Activated CD4-positive, alpha-beta T cell treated with anti-CD3 and anti-CD28 coated beads for 36 hours (primary cell): ENCODE measurements around the gene A1CF. TPM values are rescaled to one million over a fixed set of nuclear protein-coding genes. Genes with fewer than 3 reads are reported as not detected.
"Not testable (repeated sequence)": the region's sequence is repeated elsewhere in the genome, so short reads cannot be mapped to it uniquely, and the experiment has no call there.

Experiments
- ATAC-seq: fragments of 200-7000 bp; cut with Tn5 transposase; one replicate; pipeline ENCODE4 v1.10.0; 2021; ENCODE audit warnings: mild to moderate bottlenecking, moderate library complexity
- CTCF ChIA-PET: fragments of 350-600 bp; sonication (Branson Sonifier 250); formaldehyde crosslinking; loops from one replicate; lab custom pipeline; 2021; ENCODE audit warnings: antibody characterized with exemption; lab: Charles Lee
- POLR2A ChIA-PET: fragments of 350-600 bp; sonication (Branson Sonifier 250); formaldehyde crosslinking; loops from one replicate; lab custom pipeline; 2021; ENCODE audit warnings: antibody characterized with exemption, inconsistent platforms; lab: Charles Lee
- DNase-seq: peaks from one replicate; pipeline ENCODE4 v3.0.0-alpha.2; 2020
- H3K27ac Mint-ChIP-seq: one replicate; pipeline ENCODE4 v1.8.0; 2021; ENCODE audit warnings: mixed read lengths
- H3K27me3 Mint-ChIP-seq: one replicate; pipeline ENCODE4 v1.8.0; 2021; ENCODE audit warnings: mixed read lengths
- H3K36me3 Mint-ChIP-seq: one replicate; pipeline ENCODE4 v1.8.0; 2021; ENCODE audit warnings: low read depth, mixed read lengths
- H3K4me1 Mint-ChIP-seq: one replicate; pipeline ENCODE4 v1.8.0; 2021; ENCODE audit warnings: mixed read lengths
- H3K4me3 Mint-ChIP-seq: one replicate; pipeline ENCODE4 v1.8.0; 2021; ENCODE audit warnings: mild to moderate bottlenecking, moderate library complexity, mixed read lengths
- H3K9me3 Mint-ChIP-seq: one replicate; pipeline ENCODE4 v1.8.0; 2021; ENCODE audit warnings: low read depth, mixed read lengths
- intact Hi-C, 2 experiments: fragments of 100-400 bp; cut with DNase I in 1 of 2; cut with micrococcal nuclease in 1 of 2; formaldehyde crosslinking; loops; one replicate each; pipeline versions ENCODE4 v1.14.2 to v1.15.1; 2022 to 2024; cut with DNase I, micrococcal nuclease
- total RNA-seq, 2 experiments: library from RNA; stranded (reverse); gene quantifications; one replicate each; pipeline ENCODE4 v1.2.3, GENCODE V29; 2021

Gene A1CF
- total RNA-seq, 2 experiments from 2014 or later: not detected

DNA sequence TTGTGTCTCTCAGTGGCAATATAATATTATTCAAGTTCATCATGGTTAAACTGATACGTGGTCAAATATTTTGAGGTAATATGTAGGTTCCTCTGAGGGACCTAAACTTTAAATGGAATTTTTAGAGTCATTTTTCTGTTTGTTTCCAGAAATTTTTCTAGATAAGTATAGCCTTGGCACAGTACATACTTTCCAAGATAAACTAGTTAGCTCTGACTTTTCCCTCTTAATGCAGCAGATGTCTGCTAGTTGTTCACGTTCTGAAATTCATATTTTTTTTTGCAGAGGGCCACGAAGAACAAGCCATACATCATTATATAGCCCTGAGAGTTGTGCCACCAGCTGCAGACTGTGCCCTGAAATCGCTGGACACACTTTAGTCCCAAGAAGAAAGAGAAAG is 61.6 kb downstream of the A1CF start:
- Mint-ChIP-seq H3K27ac (no peak overlapping the region), H3K4me3 (no peak overlapping the region), H3K27me3 (peaks cover 22% of the 10 kb centered on the region), H3K9me3 (no peaks in the 10 kb centered on the region), H3K36me3 (no peaks in the 10 kb centered on the region), H3K4me1 (no peaks in the 10 kb centered on the region)
- ChIA-PET CTCF (no interaction called here), POLR2A (no interaction called here)
- DNase-seq (no peak), ATAC-seq (no peak)
- intact Hi-C loops: no loop called here

DNA sequence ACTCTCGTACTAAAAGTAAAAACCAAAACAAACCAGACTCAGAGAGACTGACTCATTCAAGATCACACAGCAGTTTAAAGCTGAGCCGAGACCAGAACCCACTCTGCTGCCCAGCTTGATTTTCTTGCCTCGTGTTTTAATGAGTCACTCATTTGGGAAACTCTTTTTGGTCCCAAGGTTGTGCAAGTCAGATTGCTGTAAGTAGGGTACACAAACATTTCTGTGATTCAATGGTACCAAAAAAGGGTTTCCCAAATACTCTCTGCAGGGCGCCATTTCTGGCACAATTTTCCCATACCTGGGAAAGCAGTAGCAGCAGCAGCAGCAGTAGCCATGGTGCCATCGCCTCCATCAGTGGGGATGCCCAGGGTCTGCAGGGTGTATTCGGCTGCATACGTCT is 75.8 kb downstream of the A1CF start:
- H3K4me3 Mint-ChIP-seq: no peak overlapping the region
- CTCF ChIA-PET: no interaction called here
- no peaks in the 10 kb centered on the region for H3K9me3 Mint-ChIP-seq
- H3K27ac Mint-ChIP-seq: no peak overlapping the region
- H3K4me1 Mint-ChIP-seq: no peaks in the 10 kb centered on the region
- DNase-seq (no peak), ATAC-seq (no peak)
- H3K36me3 Mint-ChIP-seq: no peaks in the 10 kb centered on the region
- H3K27me3 Mint-ChIP-seq: peaks cover 5% of the 10 kb centered on the region
- intact Hi-C loops: no loop called here
- POLR2A ChIA-PET: no interaction called here

DNA sequence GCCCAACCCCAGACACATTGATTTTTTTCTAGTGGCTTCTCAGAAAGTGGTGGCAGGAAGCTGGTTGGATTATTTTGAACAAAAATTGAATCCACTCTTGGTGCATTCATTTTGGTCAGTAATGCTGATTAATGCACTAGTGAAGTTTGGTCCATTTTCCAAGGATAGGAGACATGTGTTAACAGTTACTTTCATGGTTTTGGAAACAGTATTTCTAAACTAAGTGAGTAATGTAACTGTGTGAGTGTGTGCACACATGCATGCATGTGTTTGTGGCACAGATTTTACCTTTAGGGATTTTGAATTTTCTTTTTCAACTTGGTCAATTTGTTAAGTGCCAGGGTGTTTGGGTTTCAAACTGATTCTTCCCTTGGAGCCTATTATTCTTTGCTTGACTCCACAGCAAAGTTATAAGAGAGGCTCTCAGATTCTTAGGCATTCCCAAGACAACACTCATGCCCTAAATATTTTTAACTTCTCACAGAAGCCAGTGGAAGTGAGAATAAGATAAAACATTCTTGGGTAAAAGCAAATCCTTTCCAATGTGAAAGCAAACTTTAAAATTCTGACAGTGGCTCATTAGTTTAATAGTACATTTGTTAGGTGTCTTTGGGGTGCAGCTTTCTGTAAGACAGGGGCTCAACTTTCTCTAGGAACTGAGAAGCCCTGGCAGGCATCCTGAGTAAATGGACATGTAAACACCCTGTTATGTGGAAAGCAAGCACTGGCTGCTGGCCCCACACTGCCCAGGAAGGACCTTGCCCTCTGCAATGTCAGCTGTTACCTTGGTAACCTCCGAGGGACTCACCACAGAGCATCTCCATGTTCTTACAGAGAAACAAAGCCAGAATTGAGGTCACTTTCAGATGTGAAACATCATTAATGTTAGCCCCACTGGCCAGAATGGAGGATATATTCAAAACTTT is 77.3 kb downstream of the A1CF start:
- CTCF ChIA-PET: no interaction called here
- H3K9me3 Mint-ChIP-seq: no peaks in the 10 kb centered on the region

DNA sequence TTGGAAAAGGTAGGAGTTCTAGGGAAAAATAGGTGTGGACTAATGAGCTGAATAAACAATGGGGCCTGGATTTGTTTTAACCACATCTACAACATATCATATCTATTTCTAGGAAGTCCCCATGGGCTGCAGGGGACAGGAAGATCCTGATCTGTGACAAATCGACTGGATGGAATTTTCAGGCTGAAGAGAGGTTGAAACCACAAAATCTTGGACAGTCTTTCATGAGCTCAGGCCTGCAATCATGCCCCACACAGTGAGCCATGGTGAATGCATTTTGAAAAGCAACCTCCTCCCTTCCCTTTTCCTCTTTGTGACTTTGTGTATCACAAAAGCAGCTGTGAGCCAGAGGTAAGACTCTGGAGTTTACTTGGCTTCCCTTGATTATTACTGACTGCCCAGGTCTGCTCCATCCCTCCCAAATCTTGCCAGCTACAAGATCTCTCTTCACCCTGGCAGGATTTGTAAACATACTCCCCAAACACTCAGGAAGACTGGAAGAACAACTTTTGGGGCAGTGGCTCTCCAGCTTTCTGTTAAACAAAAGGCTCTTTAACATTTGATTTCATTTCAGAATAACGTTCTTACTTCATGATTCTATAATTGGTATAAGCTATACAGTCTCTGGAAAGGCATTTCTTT is 79.3 kb downstream of the A1CF start:
- Mint-ChIP-seq H3K27ac (no peak overlapping the region), H3K36me3 (no peaks in the 10 kb centered on the region), H3K27me3 (peaks cover 5% of the 10 kb centered on the region), H3K4me1 (no peaks in the 10 kb centered on the region), H3K9me3 (no peaks in the 10 kb centered on the region), H3K4me3 (no peak overlapping the region)
- ATAC-seq: no peak
- no peak for DNase-seq
- ChIA-PET POLR2A (no interaction called here), CTCF (interaction anchor here (0.6 to 0.8 kb wide), 2 partner anchors 495 to 504 kb away, joined by 3 to 4 read pairs; no protein-coding TSS in a partner anchor)
- intact Hi-C loops: no loop called here

More for the DNA sequence above, 77.3 kb downstream of the A1CF start:
- Mint-ChIP-seq H3K27ac (no peak overlapping the region), H3K27me3 (peaks cover 5% of the 10 kb centered on the region), H3K4me1 (no peaks in the 10 kb centered on the region), H3K4me3 (no peak overlapping the region), H3K36me3 (no peaks in the 10 kb centered on the region)
- intact Hi-C loops: no loop called here
- ATAC-seq (no peak), DNase-seq (no peak)
- POLR2A ChIA-PET: no interaction called here

DNA sequence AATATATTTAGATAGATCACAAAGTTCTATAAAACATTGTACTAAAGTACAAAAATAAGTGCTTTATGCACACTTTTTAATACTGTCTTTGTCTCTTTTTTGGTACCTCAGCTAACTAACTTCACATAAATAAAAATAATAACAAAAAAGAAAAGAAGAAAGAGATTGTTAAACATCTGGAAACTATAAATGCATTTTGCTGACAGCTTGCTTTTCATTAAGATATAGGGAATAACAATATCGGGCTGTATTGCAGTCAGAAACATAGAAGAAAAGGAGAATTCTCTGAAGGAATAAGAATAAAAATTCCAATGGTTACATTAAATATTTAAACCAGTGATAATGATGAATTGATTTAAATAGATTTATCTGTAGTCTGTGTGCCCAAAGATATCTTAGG is 85.8 kb downstream of the A1CF start:
- Mint-ChIP-seq H3K9me3 (no peaks in the 10 kb centered on the region), H3K27me3 (peaks cover 6% of the 10 kb centered on the region), H3K27ac (no peak overlapping the region), H3K36me3 (no peaks in the 10 kb centered on the region), H3K4me1 (no peaks in the 10 kb centered on the region), H3K4me3 (no peak overlapping the region)
- DNase-seq: no peak
- no peak for ATAC-seq
- CTCF ChIA-PET: no interaction called here
- POLR2A ChIA-PET: no interaction called here
- intact Hi-C loops: no loop called here

DNA sequence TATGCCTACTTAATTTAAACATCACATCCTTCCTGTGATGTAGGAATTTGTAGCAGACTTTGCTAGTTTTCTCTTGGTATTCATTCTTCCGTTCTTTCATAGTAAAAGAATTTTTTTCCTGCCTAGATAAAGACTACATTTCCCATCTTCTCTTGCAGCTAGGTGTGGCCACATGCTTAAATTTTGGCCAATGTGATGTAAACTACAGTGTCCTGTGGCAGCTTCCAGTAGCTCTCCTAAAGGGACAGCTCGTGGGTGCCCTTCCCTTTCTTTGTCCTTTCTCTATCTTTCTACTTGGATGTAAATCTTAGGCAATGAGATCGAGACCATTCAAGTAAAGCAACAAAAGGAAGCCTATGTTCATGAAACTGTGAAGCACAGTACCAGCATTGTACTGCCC is 87.1 kb downstream of the A1CF start:
- no peak for DNase-seq

DNA sequence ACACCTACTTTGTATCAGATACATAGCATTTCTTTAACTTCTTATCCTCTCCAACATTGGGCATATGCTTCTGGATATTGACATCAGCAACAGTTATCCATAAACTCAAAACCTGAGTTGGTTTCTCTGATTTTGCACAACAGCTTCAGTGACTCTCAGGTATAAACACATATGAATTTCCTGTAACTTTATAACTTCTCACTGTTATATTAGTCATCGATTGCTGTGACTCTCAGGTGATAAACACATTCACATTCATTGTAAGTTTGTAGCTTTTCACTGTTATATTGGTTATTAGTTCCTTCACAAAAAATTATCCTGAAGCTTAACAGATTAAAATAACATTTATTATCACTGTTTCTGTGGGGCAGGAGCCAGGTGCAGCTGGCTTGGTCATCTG is 88.7 kb downstream of the A1CF start:
- ATAC-seq (no peak), DNase-seq (no peak)
- no peak overlapping the region for H3K4me3 Mint-ChIP-seq
- H3K9me3 Mint-ChIP-seq: no peaks in the 10 kb centered on the region
- H3K36me3 Mint-ChIP-seq: no peaks in the 10 kb centered on the region
- ChIA-PET CTCF (no interaction called here), POLR2A (no interaction called here)
- no peak overlapping the region for H3K27ac Mint-ChIP-seq
- H3K4me1 Mint-ChIP-seq: no peaks in the 10 kb centered on the region
- H3K27me3 Mint-ChIP-seq: peaks cover 6% of the 10 kb centered on the region
- intact Hi-C loops: no loop called here

More for the DNA sequence above, 87.1 kb downstream of the A1CF start:
- H3K27ac Mint-ChIP-seq: no peak overlapping the region
- H3K9me3 Mint-ChIP-seq: no peaks in the 10 kb centered on the region
- no peak for ATAC-seq
- POLR2A ChIA-PET: no interaction called here
- no peaks in the 10 kb centered on the region for H3K36me3 Mint-ChIP-seq
- H3K27me3 Mint-ChIP-seq: peaks cover 6% of the 10 kb centered on the region
- no peaks in the 10 kb centered on the region for H3K4me1 Mint-ChIP-seq
- intact Hi-C loops: no loop called here
- H3K4me3 Mint-ChIP-seq: no peak overlapping the region
- CTCF ChIA-PET: no interaction called here

DNA sequence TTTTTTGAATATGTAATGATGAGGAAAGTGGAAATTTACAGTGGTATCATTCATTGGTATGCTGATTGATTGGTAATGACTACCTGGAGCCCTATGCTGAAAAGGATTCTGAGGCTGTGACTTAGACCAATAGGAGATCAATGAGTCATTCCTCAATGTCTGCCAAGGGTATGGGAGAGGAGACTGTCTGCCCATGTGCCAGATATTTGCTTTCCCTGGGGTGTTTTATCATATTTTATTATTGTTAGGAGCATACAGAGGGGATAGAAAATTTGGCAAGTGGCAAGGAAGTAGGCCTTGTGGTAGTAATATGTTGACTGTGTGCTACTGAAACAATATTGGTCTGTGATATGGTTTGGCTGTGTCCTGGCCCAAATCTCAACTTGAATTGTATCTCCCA is 90.9 kb downstream of the A1CF start:
- intact Hi-C loops: no loop called here
- no peak for DNase-seq
- Mint-ChIP-seq H3K9me3 (no peaks in the 10 kb centered on the region), H3K27me3 (peaks cover 2% of the 10 kb centered on the region), H3K27ac (no peak overlapping the region), H3K4me3 (no peak overlapping the region), H3K4me1 (no peaks in the 10 kb centered on the region), H3K36me3 (no peaks in the 10 kb centered on the region)
- ATAC-seq: no peak
- CTCF ChIA-PET: interaction anchor here (1.5 kb wide), 1 partner anchor 13 kb away, joined by 3 read pairs; no protein-coding TSS in a partner anchor
- POLR2A ChIA-PET: no interaction called here

DNA sequence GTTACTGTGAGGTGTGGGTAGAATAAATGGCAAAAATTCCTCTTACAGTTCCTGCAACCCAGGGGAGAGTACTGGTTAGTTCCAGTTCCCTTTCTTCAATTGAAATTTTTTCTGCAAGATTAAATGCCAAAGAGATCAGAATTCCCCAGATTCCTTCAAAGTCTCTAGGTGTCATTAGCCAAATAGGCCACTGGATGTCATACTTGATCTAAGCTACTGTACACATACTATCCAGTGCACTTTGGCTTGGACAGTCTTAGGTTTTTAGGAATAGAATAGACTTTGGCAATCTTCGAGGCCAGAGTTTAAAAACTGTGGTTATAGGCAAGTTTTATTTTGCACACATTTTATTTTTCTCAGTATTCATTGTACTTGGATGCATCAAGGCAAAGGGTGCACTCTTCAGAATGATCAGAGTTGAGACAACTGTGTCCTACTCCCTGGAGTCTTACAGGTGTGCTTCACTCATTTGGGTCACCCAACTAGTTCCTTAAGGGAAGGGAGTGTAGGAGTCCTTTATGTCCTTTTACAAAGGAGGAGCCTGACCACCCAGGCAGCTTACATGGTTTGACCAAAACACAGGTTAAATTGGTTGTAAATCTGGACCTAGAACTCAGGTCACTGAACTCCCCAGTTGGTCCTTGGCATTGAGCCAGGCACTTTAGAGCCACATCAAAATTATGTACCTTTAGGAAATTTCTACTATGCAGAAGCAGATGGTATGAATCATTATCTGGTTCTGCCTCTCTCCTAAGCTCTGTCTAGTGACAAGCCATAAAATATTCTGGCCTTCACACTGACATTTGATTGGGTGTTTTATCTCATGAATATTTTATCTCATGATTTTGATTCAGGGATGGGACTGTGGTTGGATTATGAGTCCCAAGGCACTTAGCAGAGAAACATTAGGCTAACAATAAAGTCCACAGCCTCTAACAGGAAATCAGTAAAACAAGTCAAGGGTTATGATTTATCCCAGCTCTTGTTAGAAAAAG is 96.2 kb downstream of the A1CF start:
- intact Hi-C loops: no loop called here
- ChIA-PET POLR2A (no interaction called here), CTCF (interaction anchor here (0.6 kb wide), 1 partner anchor 218 kb away, joined by 3 read pairs; no protein-coding TSS in a partner anchor)
- DNase-seq (no peak), ATAC-seq (no peak)
- Mint-ChIP-seq H3K36me3 (peaks cover 3% of the 10 kb centered on the region), H3K27ac (no peak overlapping the region), H3K27me3 (no peaks in the 10 kb centered on the region), H3K4me3 (no peak overlapping the region), H3K4me1 (peaks cover 8% of the 10 kb centered on the region), H3K9me3 (peaks cover 2% of the 10 kb centered on the region)

DNA sequence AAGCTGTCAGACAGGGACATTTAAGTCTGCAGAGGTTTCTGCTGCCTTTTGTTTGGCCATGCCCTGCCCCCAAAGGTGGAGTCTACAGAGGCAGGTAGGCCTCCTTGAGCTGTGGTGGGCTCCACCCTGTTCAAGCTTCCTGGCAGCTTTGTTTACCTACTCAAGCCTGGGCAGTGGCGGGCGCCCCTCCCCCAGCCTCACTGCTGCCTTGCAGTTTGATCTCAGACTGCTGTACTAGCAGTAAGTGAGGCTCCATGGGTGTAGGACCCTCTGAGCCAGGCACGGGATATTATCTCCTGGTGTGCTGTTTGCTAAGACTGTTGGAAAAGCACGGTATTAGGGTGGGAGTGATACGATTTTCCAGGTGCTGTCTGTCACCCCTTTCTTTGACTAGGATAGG is 97.5 kb downstream of the A1CF start:
- CTCF ChIA-PET, H3K27ac Mint-ChIP-seq, POLR2A ChIA-PET, ATAC-seq, intact Hi-C loops, H3K4me1 Mint-ChIP-seq, H3K27me3 Mint-ChIP-seq, H3K9me3 Mint-ChIP-seq, H3K4me3 Mint-ChIP-seq, DNase-seq, H3K36me3 Mint-ChIP-seq: not testable (repeated sequence)

DNA sequence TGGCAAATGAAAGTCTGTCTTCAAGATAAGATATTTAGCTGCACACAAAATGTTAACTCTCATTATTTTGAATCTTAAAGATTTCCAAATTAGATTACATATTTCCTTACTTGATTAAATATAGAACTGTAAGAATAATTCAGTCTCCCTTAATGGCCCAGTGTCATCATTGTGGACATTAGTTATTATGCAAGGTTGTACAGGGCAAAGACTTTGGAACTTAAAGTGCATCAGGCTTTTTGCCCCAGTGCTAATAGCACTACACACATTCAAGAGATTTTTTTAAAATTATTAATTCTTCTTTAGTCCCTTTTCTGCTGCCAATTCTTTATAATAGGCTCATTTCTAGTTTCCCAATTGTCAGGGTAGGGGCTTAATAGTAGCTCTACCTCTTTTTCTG is 103.4 kb downstream of the A1CF start:
- H3K27ac Mint-ChIP-seq, H3K4me1 Mint-ChIP-seq, DNase-seq, H3K4me3 Mint-ChIP-seq, CTCF ChIA-PET, H3K36me3 Mint-ChIP-seq, intact Hi-C loops, ATAC-seq, POLR2A ChIA-PET, H3K27me3 Mint-ChIP-seq, H3K9me3 Mint-ChIP-seq: not testable (repeated sequence)
